ENCODE results near the gene BAIAP2.
A peak's percentile ranks its signal among the peaks of the same experiment; 100 is the strongest.

BAIAP2 gene

GRCh38 chr17:81075307-81075706, 40.4 kb downstream of the BAIAP2 start:
- TF ChIP-seq ZBTB7A (IDR thresholded peaks at IDR 0.05; ENCODE audit: low read depth) (peak; percentile 25; the same call in 1 of the 2 replicates), CEBPB (IDR thresholded peaks at IDR 0.05) (no peak)

- no peak for TF ChIP-seq TEAD4 (IDR thresholded peaks at IDR 0.05)
- TF ChIP-seq MAX (IDR thresholded peaks at IDR 0.05): no peak
- no peak for TF ChIP-seq USF1 (IDR thresholded peaks at IDR 0.05)
- no peak for TF ChIP-seq EGR1 (IDR thresholded peaks at IDR 0.05)
- no peak for TF ChIP-seq NFIC (IDR thresholded peaks at IDR 0.05)
- TF ChIP-seq TAF1 (IDR thresholded peaks at IDR 0.05; ENCODE audit: low read depth): no peak
- TF ChIP-seq TCF12 (IDR thresholded peaks at IDR 0.05; ENCODE audit: low read depth): no peak
- TF ChIP-seq REST (IDR thresholded peaks at IDR 0.05; ENCODE audit: low read depth): no peak
- TF ChIP-seq FOXM1 (IDR thresholded peaks at IDR 0.05; ENCODE audit: borderline replicate concordance, low read depth): no peak
- no peak for TF ChIP-seq RAD21 (IDR thresholded peaks at IDR 0.05; ENCODE audit: low read depth)
- TF ChIP-seq CREB1 (IDR thresholded peaks at IDR 0.05; ENCODE audit: low read depth): no peak
- no peak for TF ChIP-seq CEBPB (IDR thresholded peaks at IDR 0.05)
- TF ChIP-seq EP300 (IDR thresholded peaks at IDR 0.05; ENCODE audit: borderline replicate concordance): no peak
- TF ChIP-seq ZBTB7A (IDR thresholded peaks at IDR 0.05; ENCODE audit: low read depth): no peak
- TF ChIP-seq YY1 (IDR thresholded peaks at IDR 0.05; ENCODE audit: low read depth): no peak
Measured at GRCh38 chr17:81076141-81076679, 41.3 kb downstream of the BAIAP2 start.

- TF ChIP-seq ZBTB7A (IDR thresholded peaks at IDR 0.05; ENCODE audit: low read depth) (0 out of 2 replicates have a peak, but pooled peaks have one; percentile 24), FOXM1 (IDR thresholded peaks at IDR 0.05; ENCODE audit: borderline replicate concordance, low read depth) (0 out of 2 replicates have a peak, but pooled peaks have one; percentile 30), TCF12 (IDR thresholded peaks at IDR 0.05; ENCODE audit: low read depth) (peak; percentile 78), RAD21 (IDR thresholded peaks at IDR 0.05; ENCODE audit: low read depth) (0 out of 2 replicates have a peak, but pooled peaks have one; percentile 12), NFIC (IDR thresholded peaks at IDR 0.05) (peak; percentile 31; the same call in 1 of the 2 replicates), MAX (IDR thresholded peaks at IDR 0.05) (peak; percentile 98), TEAD4 (IDR thresholded peaks at IDR 0.05) (no peak), USF1 (IDR thresholded peaks at IDR 0.05) (peak; percentile 90), EGR1 (IDR thresholded peaks at IDR 0.05) (no peak), EP300 (IDR thresholded peaks at IDR 0.05; ENCODE audit: borderline replicate concordance) (peak; percentile 58), REST (IDR thresholded peaks at IDR 0.05; ENCODE audit: low read depth) (no peak)
Measured at GRCh38 chr17:81080019-81080418, 45.1 kb downstream of the BAIAP2 start.

GRCh38 chr17:81081222-81082176, 46.5 kb downstream of the BAIAP2 start:
- no peak for TF ChIP-seq TEAD4 (IDR thresholded peaks at IDR 0.05)
- no peak for TF ChIP-seq RAD21 (IDR thresholded peaks at IDR 0.05; ENCODE audit: low read depth)
- TF ChIP-seq TCF12 (IDR thresholded peaks at IDR 0.05; ENCODE audit: low read depth): 0 out of 2 replicates have a peak, but pooled peaks have one; percentile 34
- TF ChIP-seq NFIC (IDR thresholded peaks at IDR 0.05): no peak
- TF ChIP-seq CREB1 (IDR thresholded peaks at IDR 0.05; ENCODE audit: low read depth): no peak
- TF ChIP-seq TAF1 (IDR thresholded peaks at IDR 0.05; ENCODE audit: low read depth): no peak
- no peak for TF ChIP-seq EGR1 (IDR thresholded peaks at IDR 0.05)

- no peak for TF ChIP-seq NFIC (IDR thresholded peaks at IDR 0.05)
- TF ChIP-seq TEAD4 (IDR thresholded peaks at IDR 0.05): no peak
- TF ChIP-seq EP300 (IDR thresholded peaks at IDR 0.05; ENCODE audit: borderline replicate concordance): no peak
- no peak for TF ChIP-seq YY1 (IDR thresholded peaks at IDR 0.05; ENCODE audit: low read depth)
- no peak for TF ChIP-seq FOXM1 (IDR thresholded peaks at IDR 0.05; ENCODE audit: borderline replicate concordance, low read depth)
- no peak for TF ChIP-seq CREB1 (IDR thresholded peaks at IDR 0.05; ENCODE audit: low read depth)
- TF ChIP-seq MAX (IDR thresholded peaks at IDR 0.05): no peak
- no peak for TF ChIP-seq ZBTB7A (IDR thresholded peaks at IDR 0.05; ENCODE audit: low read depth)
Measured at GRCh38 chr17:81082177-81083073, 47.5 kb downstream of the BAIAP2 start.

Measured in Ishikawa (cell line).